Activated CD4-positive, CD25-positive, alpha-beta regulatory T cell (primary cell): ENCODE data around the gene CPED1.
"Not testable (repeated sequence)": the region's sequence is repeated elsewhere in the genome, so short reads cannot be mapped to it uniquely, and the experiment has no call there.

Source experiments
- DNase-seq, 4 experiments: peaks; one replicate each; lab custom pipeline; 2025; lab: John Stamatoyannopoulos, UW

Gene CPED1

GRCh38 chr7:121286742-121287734 lies 298.5 kb downstream of the CPED1 start:
- no peak for DNase-seq

GRCh38 chr7:121288894-121289293 lies 300.4 kb downstream of the CPED1 start:
- no peak for DNase-seq

GRCh38 chr7:121289930-121290329 lies 301.4 kb downstream of the CPED1 start:
- DNase-seq: not testable (repeated sequence)

GRCh38 chr7:121294448-121294992 lies 306.0 kb downstream of the CPED1 start:
- DNase-seq: no peak

- DNase-seq: no peak
Measured at GRCh38 chr7:121297843-121298242, 309.3 kb downstream of the CPED1 start.

- no peak for DNase-seq
Measured at GRCh38 chr7:121298831-121299239, 310.3 kb downstream of the CPED1 start.

GRCh38 chr7:121300685-121301420 lies 312.3 kb downstream of the CPED1 start:
- DNase-seq: no peak

GRCh38 chr7:121301446-121302213 lies 313.1 kb downstream of the CPED1 start:
- DNase-seq: no peak

GRCh38 chr7:121302214-121302745 lies 313.8 kb downstream of the CPED1 start:
- DNase-seq: no peak

- no peak for DNase-seq
Measured at GRCh38 chr7:121303422-121304101, 315.1 kb downstream of the CPED1 start.

GRCh38 chr7:121304102-121304658 lies 315.7 kb downstream of the CPED1 start:
- DNase-seq: no peak

GRCh38 chr7:121305109-121305508 lies 316.6 kb downstream of the CPED1 start:
- DNase-seq: no peak

GRCh38 chr7:121306565-121306964 lies 318.1 kb downstream of the CPED1 start:
- no peak for DNase-seq

- no peak for DNase-seq
Measured at GRCh38 chr7:121307021-121307574, 318.6 kb downstream of the CPED1 start.

- DNase-seq: no peak
Measured at GRCh38 chr7:121313220-121313792, 324.8 kb downstream of the CPED1 start.

- DNase-seq: no peak
Measured at GRCh38 chr7:121313793-121314676, 325.5 kb downstream of the CPED1 start.

- DNase-seq: not testable (repeated sequence)
Measured at GRCh38 chr7:121315170-121315569, 326.7 kb downstream of the CPED1 start.

- DNase-seq: no peak
Measured at GRCh38 chr7:121322460-121322859, 333.9 kb downstream of the CPED1 start.
